Astrocyte (in vitro differentiated cells and primary cell): ENCODE measurements around the gene MYOG. TPM values are rescaled to one million over a fixed set of nuclear protein-coding genes. Genes with fewer than 3 reads are reported as not detected.

Source experiments
- DNase-seq: peaks from one replicate; pipeline ENCODE4 v3.0.0-alpha.2; 2010; ENCODE audit warnings: low read depth
- FAIRE-seq: peaks from 2 replicates; lab custom pipeline; 2011; peaks lifted over from hg19 to GRCh38; lab: Jason Lieb, UNC
- H2AFZ ChIP-seq: 2 replicates; pipeline ENCODE4 v1.6.0; 2012; ENCODE audit warnings: low read depth, low read length, inconsistent platforms
- H3K27ac ChIP-seq: 2 replicates; pipeline ENCODE4 v1.5.1; 2011; ENCODE audit warnings: low read depth, low read length, inconsistent platforms
- H3K27me3 ChIP-seq: 2 replicates; pipeline ENCODE4 v1.6.0; 2011; ENCODE audit warnings: low read length, inconsistent platforms; ENCODE audit not compliant: insufficient read depth
- H3K36me3 ChIP-seq: 2 replicates; pipeline ENCODE4 v1.5.1; 2011; ENCODE audit warnings: low read length, inconsistent platforms; ENCODE audit not compliant: insufficient read depth
- H3K4me1 ChIP-seq: 2 replicates; pipeline ENCODE4 v1.5.1; 2011; ENCODE audit warnings: low read length, inconsistent platforms; ENCODE audit not compliant: insufficient read depth
- H3K4me2 ChIP-seq: 2 replicates; pipeline ENCODE4 v1.6.0; 2012; ENCODE audit warnings: low read length, inconsistent platforms
- H3K4me3 ChIP-seq: 2 replicates; pipeline ENCODE4 v1.5.1; 2011; ENCODE audit warnings: low read depth, mild to moderate bottlenecking, low read length, inconsistent platforms; ENCODE audit not compliant: insufficient read depth
- H3K79me2 ChIP-seq: 2 replicates; pipeline ENCODE4 v1.6.0; 2012; ENCODE audit warnings: mild to moderate bottlenecking, low read length, inconsistent platforms; ENCODE audit not compliant: insufficient read depth
- H3K9ac ChIP-seq: 2 replicates; pipeline ENCODE4 v1.6.0; 2012; ENCODE audit warnings: mild to moderate bottlenecking, low read length, inconsistent platforms
- H3K9me3 ChIP-seq: 2 replicates; pipeline ENCODE4 v1.5.1; 2012; ENCODE audit warnings: low read depth, mild to moderate bottlenecking, low read length, inconsistent platforms; ENCODE audit not compliant: insufficient read depth
- H4K20me1 ChIP-seq: 2 replicates; pipeline ENCODE4 v1.6.0; 2012; ENCODE audit warnings: low read length, inconsistent platforms; ENCODE audit not compliant: insufficient read depth
- H3K27ac Mint-ChIP-seq: one replicate; pipeline ENCODE4 v1.8.0; 2021; ENCODE audit warnings: mild to moderate bottlenecking, mixed read lengths; ENCODE audit not compliant: unreplicated experiment
- H3K27me3 Mint-ChIP-seq: one replicate; pipeline ENCODE4 v1.8.0; 2021; ENCODE audit warnings: low read depth, mixed read lengths; ENCODE audit not compliant: unreplicated experiment
- H3K36me3 Mint-ChIP-seq: one replicate; pipeline ENCODE4 v1.8.0; 2021; ENCODE audit warnings: low read depth, mixed read lengths; ENCODE audit not compliant: unreplicated experiment
- H3K4me1 Mint-ChIP-seq: one replicate; pipeline ENCODE4 v1.8.0; 2021; ENCODE audit warnings: low read depth, mixed read lengths; ENCODE audit not compliant: unreplicated experiment
- H3K4me3 Mint-ChIP-seq: one replicate; pipeline ENCODE4 v1.8.0; 2021; ENCODE audit warnings: mild to moderate bottlenecking, moderate library complexity, mixed read lengths; ENCODE audit not compliant: unreplicated experiment
- H3K9me3 Mint-ChIP-seq: one replicate; pipeline ENCODE4 v1.8.0; 2021; ENCODE audit warnings: mild to moderate bottlenecking, mixed read lengths; ENCODE audit not compliant: unreplicated experiment
- CTCF ChIP-seq: IDR thresholded peaks from 2 replicates; pipeline ENCODE4 v1.5.1; 2011; ENCODE audit warnings: low read depth, mild to moderate bottlenecking, inconsistent platforms, low read length, moderate library complexity; ENCODE audit not compliant: insufficient read depth
- EZH2 ChIP-seq: IDR thresholded peaks from 2 replicates; pipeline ENCODE4 v1.6.1; 2012; ENCODE audit warnings: mild to moderate bottlenecking, low read length, inconsistent platforms; ENCODE audit not compliant: insufficient read depth
- total RNA-seq: library from RNA; stranded (reverse); gene quantifications from 2 replicates; pipeline ENCODE4 v1.2.1, GENCODE V29; 2021

Gene MYOG
- total RNA-seq, 1 donor from 2014 or later: not detected

- peaks cover under 1% of the 10 kb centered on the region for H4K20me1 ChIP-seq
- no peak overlapping the region for H3K4me2 ChIP-seq
- no peaks in the 10 kb centered on the region for H3K9me3 ChIP-seq
- H3K27me3 ChIP-seq: no peaks in the 10 kb centered on the region
- no peak overlapping the region for H2AFZ ChIP-seq
- no peak overlapping the region for H3K4me3 Mint-ChIP-seq
- H3K4me1 Mint-ChIP-seq: peaks cover 29% of the 10 kb centered on the region
- H3K27ac Mint-ChIP-seq: no peak overlapping the region
- no peak overlapping the region for H3K27ac ChIP-seq
- TF ChIP-seq EZH2: no peak
- TF ChIP-seq CTCF: no peak
- H3K36me3 ChIP-seq: no peaks in the 10 kb centered on the region
- H3K27me3 Mint-ChIP-seq: peaks cover 28% of the 10 kb centered on the region
- H3K4me3 ChIP-seq: no peak overlapping the region
- DNase-seq (no peak), FAIRE-seq (no peak)
- H3K4me1 ChIP-seq: peaks cover 13% of the 10 kb centered on the region
- H3K36me3 Mint-ChIP-seq: peaks cover 10% of the 10 kb centered on the region
- H3K9me3 Mint-ChIP-seq: no peaks in the 10 kb centered on the region
- H3K79me2 ChIP-seq: no peaks in the 10 kb centered on the region
- no peak overlapping the region for H3K9ac ChIP-seq
These were observed 51.2 kb downstream of the MYOG start for GRCh38 chr1:203034422-203035110.

GRCh38 chr1:203033917-203034316, 51.9 kb downstream of the MYOG start:
- H2AFZ ChIP-seq: no peak overlapping the region
- Mint-ChIP-seq H3K4me1 (peaks cover 24% of the 10 kb centered on the region), H3K36me3 (peaks cover 9% of the 10 kb centered on the region), H3K27ac (no peak overlapping the region), H3K9me3 (no peaks in the 10 kb centered on the region), H3K27me3 (peaks cover 25% of the 10 kb centered on the region), H3K4me3 (no peak overlapping the region)
- H3K79me2 ChIP-seq: no peaks in the 10 kb centered on the region
- H4K20me1 ChIP-seq: no peaks in the 10 kb centered on the region
- DNase-seq (no peak), FAIRE-seq (no peak)
- peaks cover 13% of the 10 kb centered on the region for H3K4me1 ChIP-seq
- no peak for TF ChIP-seq CTCF
- no peak for TF ChIP-seq EZH2
- H3K4me2 ChIP-seq: no peak overlapping the region
- H3K27me3 ChIP-seq: no peaks in the 10 kb centered on the region
- H3K9me3 ChIP-seq: no peaks in the 10 kb centered on the region
- H3K36me3 ChIP-seq: no peaks in the 10 kb centered on the region
- no peak overlapping the region for H3K27ac ChIP-seq
- no peak overlapping the region for H3K4me3 ChIP-seq
- H3K9ac ChIP-seq: no peak overlapping the region

GRCh38 chr1:203033287-203033686, 52.5 kb downstream of the MYOG start:
- DNase-seq (no peak), FAIRE-seq (no peak)
- Histone ChIP-seq H3K4me3 (no peak overlapping the region), H3K4me1 (peaks cover 8% of the 10 kb centered on the region), H3K27ac (no peak overlapping the region), H3K36me3 (no peaks in the 10 kb centered on the region), H3K9ac (no peak overlapping the region), H4K20me1 (no peaks in the 10 kb centered on the region), H3K79me2 (no peaks in the 10 kb centered on the region), H2AFZ (no peak overlapping the region), H3K9me3 (no peaks in the 10 kb centered on the region), H3K27me3 (no peaks in the 10 kb centered on the region), H3K4me2 (no peak overlapping the region)
- Mint-ChIP-seq H3K9me3 (no peaks in the 10 kb centered on the region), H3K36me3 (peaks cover 9% of the 10 kb centered on the region), H3K27me3 (peaks cover 25% of the 10 kb centered on the region), H3K4me1 (peaks cover 23% of the 10 kb centered on the region), H3K4me3 (no peak overlapping the region), H3K27ac (no peak overlapping the region)
- TF ChIP-seq EZH2 (no peak), CTCF (no peak)
